IPS DF 19.7 (cell line): ENCODE data around the gene ADARB2.

ENCODE experiments used
- DNase-seq: peaks from one replicate; pipeline ENCODE4 v3.0.0-alpha.2; 2013; ENCODE audit warnings: low read depth, low spot score

The ADARB2 gene

DNA sequence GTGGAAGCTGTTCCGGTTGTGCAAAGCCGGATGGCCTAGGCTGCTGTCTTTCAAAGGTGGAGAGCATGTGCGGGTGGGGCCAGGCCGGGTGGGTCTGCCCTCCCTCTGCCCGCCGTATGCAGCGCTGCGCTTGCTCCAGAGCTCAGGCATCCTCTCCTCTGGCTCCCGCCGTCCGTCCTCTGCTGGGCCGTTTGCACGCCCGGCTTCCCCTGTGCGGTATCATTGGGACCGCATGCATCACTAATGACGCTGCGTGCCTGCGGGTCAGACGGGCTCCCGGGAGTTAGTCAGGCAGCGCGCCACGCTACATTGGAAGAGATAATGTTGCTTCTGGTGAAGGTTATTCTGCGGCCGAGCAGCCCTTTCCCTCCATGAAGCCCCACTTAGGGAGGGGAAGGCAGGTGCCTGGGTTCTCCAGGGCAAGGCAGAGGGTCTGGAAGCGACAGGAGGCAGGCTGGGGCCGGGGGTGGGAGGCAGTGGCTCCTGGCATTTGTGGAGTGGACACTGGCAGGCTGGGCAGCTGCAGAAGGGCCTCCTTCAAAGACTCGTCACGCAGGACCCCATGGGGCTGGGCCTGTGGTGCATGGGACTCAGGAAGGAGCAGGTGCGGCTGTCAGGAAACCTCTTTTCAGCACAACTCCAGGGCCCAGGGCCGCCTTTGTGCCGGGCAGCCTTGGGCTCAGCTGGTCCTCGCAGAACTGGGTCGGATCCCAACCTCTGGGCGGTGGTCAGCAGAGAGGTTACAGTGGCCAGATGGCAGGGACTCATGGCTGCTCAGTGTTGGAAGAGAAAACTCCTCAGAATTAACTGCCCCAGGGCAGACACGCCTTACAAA lies 362.6 kb downstream of the ADARB2 start:
- no peak for DNase-seq

DNA sequence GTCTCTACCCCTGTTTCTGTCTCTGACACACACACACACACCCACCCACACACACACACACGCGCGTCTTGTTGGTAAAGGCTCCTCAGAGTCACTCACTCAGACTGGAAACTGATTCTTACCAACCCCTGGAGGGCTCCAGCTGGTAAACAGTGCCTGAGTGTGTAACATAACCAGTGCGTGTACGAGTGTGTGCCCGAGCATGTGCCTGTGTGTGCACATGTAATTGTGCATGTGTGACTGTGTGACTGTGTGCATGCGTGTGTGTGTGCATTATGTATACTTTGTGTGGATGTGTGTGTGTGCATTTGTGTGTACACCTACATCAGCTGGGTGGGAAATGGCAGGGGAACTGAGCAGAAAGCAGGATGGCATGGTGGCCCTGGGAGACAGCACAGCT lies 364.0 kb downstream of the ADARB2 start:
- no peak for DNase-seq

DNA sequence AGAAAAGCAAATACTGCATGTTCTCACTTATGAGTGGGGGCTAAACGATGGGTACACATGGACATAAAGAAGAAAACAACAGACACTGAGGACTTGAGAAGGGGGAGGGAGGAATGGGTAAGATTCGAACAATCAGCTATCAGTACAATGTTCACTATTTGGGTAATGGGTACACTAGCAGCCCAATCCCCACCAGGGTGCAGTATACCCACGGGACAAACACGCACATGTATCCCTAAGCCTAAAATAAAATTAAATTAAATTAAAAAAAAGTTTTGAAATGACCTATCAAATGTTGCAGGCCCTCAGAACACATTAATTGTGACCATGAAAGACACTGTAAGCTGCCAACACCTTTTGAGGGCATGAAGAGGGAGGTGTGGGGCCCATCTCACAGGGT lies 365.1 kb downstream of the ADARB2 start:
- DNase-seq = no peak

GRCh38 chr10:1370298-1370697 lies 367.0 kb downstream of the ADARB2 start:
- DNase-seq = no peak

GRCh38 chr10:1369665-1370064 lies 367.7 kb downstream of the ADARB2 start:
- DNase-seq = no peak

GRCh38 chr10:1369197-1369596 lies 368.1 kb downstream of the ADARB2 start:
- DNase-seq = no peak

DNA sequence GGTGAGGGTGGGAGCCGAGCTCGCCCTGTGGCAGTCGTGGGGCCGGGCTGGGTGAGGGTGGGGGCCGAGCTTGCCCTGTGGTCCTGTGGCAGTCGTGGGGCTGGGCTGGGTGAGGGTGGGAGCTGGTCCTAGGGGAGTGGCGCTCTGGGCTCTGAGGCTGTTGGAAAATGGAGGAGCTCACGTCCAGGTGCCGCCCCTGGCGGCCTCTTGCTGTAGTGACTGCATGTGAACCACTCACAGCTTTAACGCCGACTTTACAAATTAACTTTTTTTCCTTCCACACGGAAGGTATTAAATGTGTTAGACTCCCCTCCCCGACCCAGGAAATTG lies 368.5 kb downstream of the ADARB2 start:
- DNase-seq = no peak

DNA sequence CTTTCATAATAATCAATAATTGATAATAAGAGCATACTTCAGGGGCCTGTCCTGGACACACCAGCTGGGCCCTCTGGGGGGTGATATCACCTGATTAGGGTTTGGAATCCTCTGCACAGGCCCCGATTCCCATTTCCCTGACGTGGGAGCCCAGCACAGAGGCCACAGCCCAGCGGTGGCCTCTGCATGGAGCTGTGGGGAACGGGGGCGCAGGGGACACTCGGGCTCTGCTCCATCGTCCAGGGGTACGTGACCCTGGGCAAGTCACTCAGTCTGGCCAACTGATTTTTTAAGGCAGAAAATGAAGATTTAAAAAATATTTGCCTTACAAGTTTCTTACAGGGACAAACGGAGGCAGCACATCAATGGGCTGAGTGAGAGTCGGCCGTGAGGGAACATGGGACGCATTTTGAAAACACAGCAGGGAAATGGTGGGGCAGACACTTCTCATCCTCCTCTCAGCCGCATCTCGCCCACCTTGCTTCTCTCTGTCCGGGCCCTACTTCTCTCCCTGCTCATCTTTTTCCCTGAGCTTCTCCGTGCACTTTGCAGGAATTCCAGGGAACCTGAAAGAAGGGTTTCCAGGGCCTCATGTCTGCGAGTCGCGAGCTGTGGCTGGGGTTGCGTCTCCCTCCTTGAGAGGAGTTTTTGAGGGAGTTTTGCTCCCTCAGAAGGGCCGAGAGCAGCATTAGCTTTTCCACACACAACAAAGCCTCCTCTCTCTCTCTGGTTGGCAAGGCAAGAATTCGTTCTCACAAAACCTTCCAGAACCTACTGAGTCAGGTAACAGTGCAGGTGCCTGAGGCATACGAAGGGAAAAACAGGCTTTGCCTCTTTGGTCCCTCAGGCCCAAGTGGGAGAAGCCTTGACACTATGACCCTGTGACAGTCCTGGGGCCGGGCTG lies 369.1 kb downstream of the ADARB2 start:
- DNase-seq = no peak

DNA sequence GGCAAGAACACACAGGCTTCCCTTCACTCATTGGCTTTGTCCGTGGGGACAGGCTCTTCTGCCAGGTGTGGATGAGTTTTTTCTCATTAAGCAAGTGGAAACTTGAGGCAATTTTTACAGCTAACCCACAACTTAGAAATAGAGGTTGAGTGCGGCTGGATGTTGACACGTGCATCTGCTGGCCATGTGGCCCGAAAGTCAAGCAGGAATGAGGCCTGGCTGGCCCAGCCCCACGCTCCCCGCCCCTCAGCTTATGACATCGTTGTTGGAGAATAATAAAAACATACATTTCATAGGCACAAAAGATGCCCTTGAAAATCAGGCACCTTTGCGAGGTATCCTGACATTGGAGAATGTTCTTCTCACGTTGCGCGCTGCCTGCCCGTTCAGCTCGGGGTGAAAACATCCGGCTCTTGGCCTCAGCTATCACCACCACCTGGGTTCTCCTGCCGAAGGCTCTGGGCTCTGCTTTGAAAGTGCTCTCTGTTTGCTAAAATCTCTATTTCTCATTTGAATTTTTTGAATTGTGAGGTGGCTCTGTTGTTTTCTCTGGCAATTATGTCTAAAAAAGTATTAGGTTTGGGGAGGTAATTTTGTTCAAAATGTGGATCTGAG lies 370.4 kb downstream of the ADARB2 start:
- DNase-seq = no peak

DNA sequence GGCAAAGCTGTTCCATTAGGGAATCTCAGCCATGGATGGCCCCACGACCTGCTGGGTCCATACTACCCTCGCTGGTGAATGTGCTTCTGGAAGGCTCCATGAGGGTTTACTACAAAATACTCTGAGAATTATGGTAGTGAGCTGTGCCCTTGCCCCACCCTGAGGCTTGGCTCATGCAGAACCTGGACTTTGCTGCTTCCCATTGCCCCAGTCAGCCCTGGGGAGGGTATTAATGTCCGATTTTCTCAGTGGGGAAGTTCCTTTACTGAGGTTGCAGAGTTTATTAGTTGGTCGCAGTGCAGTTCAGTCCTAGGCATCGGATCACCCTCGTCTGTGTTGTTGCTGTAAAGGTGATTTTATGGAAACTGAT lies 371.0 kb downstream of the ADARB2 start:
- DNase-seq = no peak

DNA sequence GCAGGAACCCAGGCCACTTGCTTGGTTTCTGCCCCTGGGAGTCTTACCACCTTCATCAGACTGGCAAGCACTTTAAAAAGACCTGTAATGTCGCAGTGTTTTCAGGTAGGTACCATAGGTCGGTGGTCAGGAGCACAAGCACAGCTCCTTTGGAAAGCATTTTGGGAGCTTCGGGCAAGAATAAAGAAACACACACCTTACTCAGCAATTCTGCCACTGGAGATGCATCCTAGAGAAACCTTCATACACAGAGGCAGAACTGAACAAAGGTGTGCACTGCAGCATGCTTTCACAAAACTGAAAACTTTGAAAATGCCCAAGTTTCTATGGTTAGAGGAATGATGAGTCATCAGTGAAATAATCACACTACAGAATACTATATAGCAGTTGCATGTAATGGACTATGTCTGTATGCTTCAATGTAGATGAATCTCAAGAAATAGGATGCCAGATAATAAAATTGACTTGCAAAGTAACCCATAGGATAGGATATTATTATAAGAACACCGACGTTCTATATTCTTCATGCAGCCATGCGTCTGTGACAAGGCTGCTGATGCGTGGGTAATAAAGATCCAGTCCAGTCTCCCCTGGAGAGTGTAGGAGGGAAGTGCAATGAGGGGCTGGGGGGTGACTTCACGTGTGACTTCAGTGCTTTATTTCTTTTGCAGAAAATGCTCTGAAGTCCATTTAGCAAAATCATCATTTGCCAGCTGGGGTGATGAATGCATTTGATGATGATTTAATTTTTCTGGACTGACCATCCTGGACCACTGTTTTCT lies 371.6 kb downstream of the ADARB2 start:
- no peak for DNase-seq

DNA sequence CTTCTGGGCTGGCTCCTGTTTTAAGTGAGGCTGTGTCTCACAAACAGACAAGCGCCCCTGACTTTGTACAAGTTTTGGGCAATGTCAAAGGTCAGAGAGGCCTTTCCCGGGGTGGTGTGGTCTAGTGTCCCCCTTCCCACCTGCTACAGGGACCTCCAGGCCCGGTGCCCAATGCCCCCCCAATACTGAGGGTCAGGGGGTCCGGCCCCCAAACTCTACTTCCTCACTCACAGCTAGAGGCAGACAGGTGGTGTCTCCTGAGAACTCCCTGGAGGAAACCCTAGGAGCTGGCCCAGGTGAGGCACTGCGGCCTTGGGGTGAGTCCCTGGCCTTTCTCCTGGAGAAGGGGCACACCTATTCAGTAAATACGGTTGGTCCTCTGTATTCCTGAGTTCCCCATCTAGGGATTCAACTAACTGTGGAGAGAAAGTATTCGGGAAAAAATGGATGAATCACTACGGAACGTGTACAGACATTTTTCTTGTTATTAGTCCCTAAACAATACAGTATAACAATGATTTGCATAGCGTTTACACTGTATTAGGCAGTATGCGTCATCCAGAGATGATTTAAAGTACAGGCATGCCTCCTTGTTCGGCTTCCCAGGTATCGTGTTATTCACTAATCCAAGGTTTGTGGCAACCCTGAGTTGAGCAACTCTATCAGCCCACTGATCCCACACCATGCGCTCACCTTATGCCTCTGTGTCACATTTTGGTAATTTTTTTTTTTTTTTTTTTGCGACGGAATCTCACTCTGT lies 373.0 kb downstream of the ADARB2 start:
- DNase-seq = no peak

DNA sequence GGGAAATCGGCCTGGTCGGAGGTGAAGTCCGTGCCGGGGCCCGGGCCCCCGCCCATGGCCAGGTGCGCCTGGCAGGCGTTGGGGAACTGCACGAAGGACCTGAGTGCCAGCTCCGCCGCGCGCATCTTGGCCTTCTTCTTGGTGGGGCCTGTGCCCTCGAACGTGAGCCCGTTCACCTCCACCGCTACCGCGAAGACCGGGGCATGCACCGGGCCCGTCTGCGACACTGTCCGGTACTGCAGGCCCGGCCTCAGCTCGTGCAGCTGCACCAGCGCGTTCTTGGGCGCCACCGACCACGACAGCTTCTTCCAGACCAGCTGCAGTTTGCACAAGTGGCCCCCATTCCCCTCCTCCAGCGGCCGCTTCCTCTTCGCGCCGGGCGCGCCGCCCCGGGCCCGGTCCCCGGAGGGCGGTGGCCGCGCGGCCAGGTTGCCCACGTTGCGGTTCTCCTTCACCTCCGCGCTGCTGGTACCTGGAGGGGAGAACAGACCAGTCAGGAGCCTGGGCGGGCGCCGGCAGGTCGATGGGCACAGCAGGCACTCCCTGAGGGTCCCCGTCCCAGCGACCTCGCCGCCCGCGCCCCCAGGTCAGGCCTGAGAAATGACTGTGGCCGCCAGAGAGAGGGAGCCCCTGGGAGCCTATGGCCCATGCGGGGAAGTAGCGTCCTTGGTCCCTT lies 373.7 kb downstream of the ADARB2 start:
- no peak for DNase-seq

GRCh38 chr10:1362589-1363445 lies 374.5 kb downstream of the ADARB2 start:
- no peak for DNase-seq

DNA sequence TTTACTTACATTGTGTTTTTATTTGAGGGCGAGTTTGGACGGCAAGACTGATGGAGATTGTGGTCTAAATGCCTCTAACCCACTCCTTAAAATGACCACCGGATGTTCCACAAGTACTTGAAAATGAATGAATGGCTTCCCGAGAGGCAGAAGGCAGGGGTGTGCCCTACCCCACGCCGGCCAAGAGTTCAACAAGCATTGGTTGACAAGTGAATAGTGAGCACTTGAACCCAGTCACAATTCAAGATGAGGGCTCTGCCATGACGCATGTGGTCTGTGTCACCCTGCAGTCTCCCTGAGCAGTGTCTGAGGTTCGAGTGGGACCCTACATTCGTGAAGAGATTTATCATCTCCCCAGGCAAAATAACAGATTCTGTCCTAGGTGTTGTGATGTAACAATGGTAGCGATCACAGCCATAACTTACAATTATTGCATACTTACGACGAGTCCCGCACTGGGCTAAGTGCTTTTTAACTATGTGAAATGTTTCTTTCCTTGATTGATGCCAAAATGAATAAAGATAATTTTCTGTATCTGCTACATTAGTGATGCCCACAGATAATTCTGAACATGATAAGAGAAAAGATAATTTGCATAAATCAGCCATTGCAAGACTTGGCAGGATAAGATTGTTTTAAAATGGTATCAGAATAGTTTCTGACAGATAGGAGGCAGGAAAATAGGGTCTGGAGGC lies 375.8 kb downstream of the ADARB2 start:
- DNase-seq = no peak

DNA sequence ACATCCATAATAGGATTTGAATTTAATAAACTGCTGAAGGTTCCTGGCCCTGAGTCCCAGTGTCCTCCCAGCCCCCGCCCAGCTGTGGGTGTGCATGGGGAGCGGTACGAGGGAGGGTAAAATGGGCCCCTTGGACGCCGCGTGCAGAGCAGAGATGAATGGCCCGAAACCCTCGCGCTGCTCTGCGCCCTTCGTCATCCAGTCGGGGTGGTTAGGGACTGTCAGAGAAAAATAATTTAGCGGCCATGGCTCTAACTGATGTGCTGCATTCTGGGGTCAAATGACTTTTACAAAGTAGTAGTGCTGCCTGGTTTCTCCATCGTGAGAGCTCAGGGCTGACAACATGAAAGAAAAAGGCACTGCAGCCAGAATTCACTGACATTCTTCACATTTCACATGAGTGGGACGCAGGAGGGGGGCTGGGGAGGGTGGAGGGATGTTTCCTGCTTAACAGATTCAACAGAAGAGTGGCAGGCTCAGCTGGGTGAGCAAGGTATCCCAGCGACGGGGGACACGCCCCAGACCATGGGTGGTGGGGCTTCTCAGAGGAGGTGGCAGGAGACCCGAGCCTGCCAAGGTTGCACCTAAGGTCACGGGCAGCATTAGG lies 376.7 kb downstream of the ADARB2 start:
- DNase-seq = no peak

GRCh38 chr10:1360011-1360557 lies 377.2 kb downstream of the ADARB2 start:
- no peak for DNase-seq

GRCh38 chr10:1359626-1359955 lies 377.7 kb downstream of the ADARB2 start:
- DNase-seq = no peak
